DOHH2 (cell line): Measurements from ENCODE around the gene LYZL1.

Source experiments
- CTCF ChIP-seq: fragments of 200-600 bp; sonication (generic); IDR thresholded peaks from one replicate; pipeline ENCODE4 v1.5.1; 2014; ENCODE audit warnings: antibody characterized with exemption, mild to moderate bottlenecking, low read depth, low read length; ENCODE audit not compliant: poor library complexity, severe bottlenecking
- EZH2phosphoT487 ChIP-seq: fragments of 200-600 bp; sonication (generic); IDR thresholded peaks from 2 replicates; pipeline ENCODE4 v1.6.1; 2017; ENCODE audit warnings: borderline replicate concordance, mild to moderate bottlenecking, antibody characterized with exemption, low read length, moderate library complexity, mixed read lengths

GRCh38 chr10:29324220-29324841, 35.5 kb downstream of the LYZL1 start:
- TF ChIP-seq CTCF (no peak), EZH2phosphoT487 (no peak)
